Jurkat, Clone E6-1 (cell line): Measurements from ENCODE around the gene PPIF.

ENCODE experiments used
- DNase-seq: peaks from one replicate; pipeline ENCODE4 v3.0.0-alpha.2; 2011; ENCODE audit warnings: low read depth, low spot score
- H3K4me3 ChIP-seq: 2 replicates; pipeline ENCODE4 v1.5.1; 2011; ENCODE audit warnings: mild to moderate bottlenecking, low read length, control low read depth, moderate library complexity

PPIF gene

GRCh38 chr10:79393221-79393923, 46.1 kb downstream of the PPIF start:
- no peak overlapping the region for H3K4me3 ChIP-seq
- no peak for DNase-seq

DNA sequence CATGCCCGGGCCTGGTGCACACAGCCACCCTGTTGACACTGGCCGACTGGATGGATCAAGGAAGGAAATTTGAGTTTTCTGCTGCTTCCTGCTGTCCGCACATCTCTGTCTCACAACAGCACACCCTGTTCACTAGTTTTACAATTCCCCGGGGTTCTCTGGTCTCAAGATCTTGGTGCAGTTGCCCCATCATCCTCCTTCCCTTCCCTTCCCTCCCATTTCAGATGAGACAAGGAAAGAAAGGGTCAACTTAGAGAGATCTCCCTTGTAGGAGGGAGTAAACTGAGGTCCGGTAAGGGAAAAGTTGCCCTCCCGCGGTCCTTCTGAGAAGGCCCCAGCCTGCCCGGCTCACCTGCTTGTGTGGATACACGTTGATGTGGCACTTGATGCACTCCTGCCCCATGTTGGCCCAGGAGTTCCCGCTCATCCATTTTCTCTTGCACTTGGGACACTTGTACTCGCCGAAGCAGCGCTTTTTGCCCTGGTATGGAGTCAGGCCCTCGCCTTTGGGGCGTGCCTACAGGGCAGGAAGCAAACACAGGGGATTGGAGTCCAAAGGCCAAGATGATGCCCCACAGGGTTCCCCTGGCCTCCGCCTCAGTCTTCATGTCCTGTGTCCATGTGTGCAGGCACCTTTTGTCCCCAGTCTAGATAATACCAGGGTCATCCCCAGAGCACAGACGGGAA, 46.8 kb downstream of the PPIF start:
- H3K4me3 ChIP-seq = no peak overlapping the region
- DNase-seq = no peak

DNA sequence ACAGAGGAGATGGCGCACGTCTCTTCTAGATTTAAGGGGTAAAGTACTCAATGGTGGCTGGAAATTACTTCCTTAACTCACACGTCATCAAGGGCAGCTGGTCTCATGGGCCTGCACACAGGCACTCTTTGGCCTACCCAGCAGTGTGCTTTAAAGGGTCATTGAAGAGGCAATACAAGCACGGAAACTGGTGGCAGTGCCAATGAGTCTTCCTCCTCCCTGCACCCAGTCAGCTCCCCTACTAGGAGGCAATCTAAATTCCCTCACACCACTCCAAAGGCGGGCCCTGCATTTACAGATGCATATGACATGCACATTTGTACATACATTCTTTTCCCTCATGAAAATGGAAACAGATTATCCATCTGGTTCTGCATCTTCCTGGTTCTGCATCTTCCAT, 47.4 kb downstream of the PPIF start:
- no peak for DNase-seq
- H3K4me3 ChIP-seq = no peak overlapping the region

- no peak for DNase-seq
- no peak overlapping the region for H3K4me3 ChIP-seq
Observed at GRCh38 chr10:79396520-79396919, 49.3 kb downstream of the PPIF start.

DNA sequence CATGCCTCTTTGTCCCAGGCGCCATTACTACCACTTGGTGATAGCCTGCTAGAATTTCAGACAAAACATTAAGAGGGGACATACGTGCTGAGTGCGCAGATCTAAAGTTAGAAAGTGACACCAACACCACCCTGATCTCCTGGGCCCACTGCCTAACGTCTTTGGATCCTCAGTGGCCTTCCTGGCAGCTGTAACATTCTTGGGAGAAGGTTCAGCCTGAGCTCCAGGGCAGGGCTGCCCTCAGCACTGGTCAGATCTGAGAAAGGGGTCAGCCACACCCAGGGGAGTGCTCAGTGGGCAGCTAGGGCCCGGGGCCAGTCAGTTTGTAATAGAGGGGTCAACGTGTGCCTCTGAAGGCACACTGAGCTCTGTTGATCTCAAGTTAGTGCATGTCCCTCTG, 49.8 kb downstream of the PPIF start:
- no peak for DNase-seq
- H3K4me3 ChIP-seq = no peak overlapping the region

- no peak for DNase-seq
- no peak overlapping the region for H3K4me3 ChIP-seq
Observed at GRCh38 chr10:79397575-79398303, 50.5 kb downstream of the PPIF start.

GRCh38 chr10:79398642-79399041, 51.4 kb downstream of the PPIF start:
- no peak overlapping the region for H3K4me3 ChIP-seq
- no peak for DNase-seq

DNA sequence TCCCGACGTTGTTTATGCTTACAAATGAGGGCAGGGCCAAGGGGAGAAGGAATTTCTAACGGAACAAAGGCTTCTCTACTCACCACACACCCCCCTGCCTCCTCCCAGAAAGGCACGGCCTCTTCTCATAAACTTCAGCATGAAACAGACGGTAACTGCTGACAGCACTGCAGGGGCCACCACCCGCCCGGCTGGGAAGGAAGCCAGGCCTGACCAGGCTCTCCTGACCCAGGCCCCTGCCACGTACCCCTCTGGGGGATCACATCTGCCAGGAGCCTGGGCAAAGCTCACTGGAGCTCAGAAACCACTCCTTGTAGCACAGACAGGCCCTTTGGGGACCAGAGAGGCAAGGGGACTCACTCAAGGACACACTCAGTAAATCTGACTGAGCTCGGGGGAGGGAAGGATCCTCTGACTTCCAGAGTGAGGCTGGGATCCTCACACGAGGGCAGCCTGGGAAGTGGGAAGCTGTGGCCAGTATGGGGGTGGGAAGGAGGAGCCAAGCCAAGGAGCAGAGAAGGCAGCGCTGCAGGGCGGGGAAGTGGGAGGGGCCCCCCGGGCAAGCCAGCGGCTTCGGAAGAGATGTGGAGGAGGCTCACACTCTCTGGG, 52.1 kb downstream of the PPIF start:
- no peak for DNase-seq
- no peak overlapping the region for H3K4me3 ChIP-seq

GRCh38 chr10:79400146-79401004, 53.1 kb downstream of the PPIF start:
- no peak overlapping the region for H3K4me3 ChIP-seq
- DNase-seq = peak; percentile 33

GRCh38 chr10:79401015-79401921, 54.0 kb downstream of the PPIF start:
- DNase-seq = no peak
- H3K4me3 ChIP-seq = no peak overlapping the region

DNA sequence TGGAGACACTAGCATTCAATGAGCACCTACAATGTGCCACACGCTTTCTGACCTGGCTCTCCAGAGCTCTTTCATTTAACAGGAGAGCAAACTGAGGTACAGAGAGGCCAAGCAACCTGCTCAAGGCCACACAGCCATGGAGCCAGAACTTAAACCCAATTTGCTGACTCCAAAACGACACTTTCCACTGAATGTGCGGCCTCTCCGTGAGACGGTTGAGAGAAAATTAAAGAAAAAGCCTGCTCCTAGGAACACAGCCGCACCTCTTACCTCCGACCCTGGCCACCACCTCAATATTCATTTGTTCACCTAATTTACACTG, 55.3 kb downstream of the PPIF start:
- no peak overlapping the region for H3K4me3 ChIP-seq

DNA sequence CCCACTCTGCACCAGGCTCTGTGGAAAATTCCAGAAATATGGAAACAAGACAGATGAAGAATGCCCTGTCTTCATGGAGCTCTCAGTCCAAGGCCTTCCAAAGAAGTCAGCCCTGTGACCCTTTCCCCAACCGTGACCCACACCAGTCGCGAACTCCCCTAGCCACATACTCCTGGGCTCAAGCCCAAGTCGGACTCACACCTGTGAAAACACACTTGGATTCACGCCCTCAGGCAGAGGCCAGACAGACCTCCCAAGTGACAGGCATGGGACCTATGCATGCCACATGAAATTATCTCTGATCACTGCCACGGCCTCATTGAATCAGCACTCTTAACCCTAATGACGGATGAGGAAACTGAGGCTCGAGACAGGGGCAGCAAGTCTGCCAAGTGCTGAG, 55.7 kb downstream of the PPIF start:
- no peak overlapping the region for H3K4me3 ChIP-seq
- no peak for DNase-seq

More for the DNA sequence above, 55.3 kb downstream of the PPIF start:
- no peak for DNase-seq

DNA sequence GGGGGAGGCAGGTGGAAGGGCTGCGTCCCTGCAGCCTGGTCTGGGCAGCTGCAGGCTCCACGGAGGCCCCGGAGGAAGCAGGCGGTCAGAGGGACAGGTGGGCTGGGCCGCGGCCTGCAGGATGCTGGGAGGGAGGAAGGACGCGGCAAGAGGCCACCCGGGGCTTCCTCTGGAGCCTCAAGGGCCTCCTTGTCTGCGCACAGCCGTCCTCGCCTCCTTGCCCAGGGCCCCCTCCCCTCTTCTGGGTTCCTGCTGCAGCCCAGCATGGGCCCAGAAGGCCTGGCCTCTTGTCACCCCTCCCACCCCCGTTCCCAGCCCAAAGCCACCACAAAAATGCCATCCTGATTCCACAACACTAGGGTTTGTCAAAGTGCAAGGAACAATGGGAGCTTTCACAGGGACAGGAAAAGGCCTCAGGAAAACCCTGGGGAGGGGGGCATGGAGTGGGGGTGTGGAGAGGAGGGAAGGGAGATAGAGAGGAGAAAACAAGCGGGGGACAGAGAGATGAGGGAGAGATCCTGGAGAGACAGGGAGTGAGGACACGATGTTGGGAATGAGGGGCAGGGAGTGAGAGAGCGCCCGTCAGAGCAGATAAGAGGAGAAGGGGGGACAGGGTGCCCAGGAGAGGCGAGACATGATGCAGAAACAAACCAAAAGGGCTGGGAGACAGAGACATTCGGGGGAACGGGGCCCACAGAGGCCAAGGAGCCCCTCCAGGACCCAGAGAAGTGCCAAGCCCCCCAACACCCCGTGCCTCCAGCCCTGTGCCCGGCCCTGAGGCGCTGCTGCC, 56.4 kb downstream of the PPIF start:
- no peak for DNase-seq
- no peak overlapping the region for H3K4me3 ChIP-seq

- no peak for DNase-seq
- H3K4me3 ChIP-seq = no peak overlapping the region
Observed at GRCh38 chr10:79404231-79404609, 57.0 kb downstream of the PPIF start.

DNA sequence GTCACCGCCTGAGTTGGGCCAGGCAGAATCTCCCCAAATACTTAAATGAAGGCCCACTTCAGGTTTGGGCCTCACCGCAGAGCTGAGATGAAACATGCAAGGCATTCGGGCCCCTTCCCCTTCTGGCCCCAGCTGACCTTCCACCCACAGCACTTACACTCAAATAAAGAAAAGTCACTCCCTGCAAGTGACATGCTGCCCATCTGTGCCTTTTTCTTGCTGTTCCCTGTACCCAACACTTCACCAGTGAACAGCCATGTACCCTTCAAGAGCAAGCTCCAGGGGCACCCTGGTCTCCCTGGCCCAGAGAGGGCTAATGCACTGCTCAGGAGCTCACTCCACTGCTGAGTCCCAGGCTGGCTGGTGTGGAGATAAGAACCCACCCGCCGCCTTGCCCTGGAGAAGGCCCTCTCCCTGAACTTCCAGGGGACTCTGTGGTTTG, 57.4 kb downstream of the PPIF start:
- no peak overlapping the region for H3K4me3 ChIP-seq
- no peak for DNase-seq
